Breast epithelium (tissue), 4 donors: ENCODE results near the gene PPP1R3G. TPM values are rescaled to one million over a fixed set of nuclear protein-coding genes. Genes with fewer than 3 reads are reported as not detected.

Experiments
- DNase-seq, 2 donors: peaks; one replicate each; pipeline ENCODE4 v3.0.0-alpha.2; 2019; ENCODE audit warnings: low spot score in 2 of 2
- H3K27ac ChIP-seq, 2 donors: fragments of 200-600 bp; sonication (generic) in 1 of 2; one replicate each; pipeline ENCODE4 v1.5.1; 2016 to 2019; ENCODE audit warnings: mild to moderate bottlenecking in 1 of 2
- H3K27me3 ChIP-seq, 2 donors: fragments of 200-600 bp; sonication (generic) in 1 of 2; one replicate each; pipeline versions ENCODE4 v1.5.1 to v1.6.0; 2017 to 2019; ENCODE audit warnings: control low read depth in 1 of 2, mild to moderate bottlenecking in 1 of 2
- H3K36me3 ChIP-seq: fragments of 200-600 bp; one replicate; pipeline ENCODE4 v1.5.1; 2019
- H3K4me1 ChIP-seq, 2 donors: fragments of 200-600 bp; sonication (generic); one replicate each; pipeline ENCODE4 v1.5.1; 2016 to 2019; ENCODE audit warnings: control low read depth in 1 of 2
- H3K4me3 ChIP-seq, 3 donors: fragments of 200-600 bp; sonication (generic); 1 replicate in 2 of 3; 2 replicates in 1 of 3; pipeline ENCODE4 v1.5.1; 2016 to 2019; ENCODE audit warnings: mild to moderate bottlenecking in 3 of 3, moderate library complexity in 2 of 3
- H3K9me3 ChIP-seq, 2 donors: fragments of 200-600 bp; sonication (generic) in 1 of 2; one replicate each; pipeline ENCODE4 v1.5.1; 2016 to 2019; ENCODE audit warnings: control low read depth in 1 of 2
- CTCF ChIP-seq, 3 donors: fragments of 450-650 bp; IDR thresholded peaks; one replicate each; pipeline ENCODE4 v1.5.1; 2016 to 2017; ENCODE audit warnings: antibody characterized with exemption in 3 of 3, mild to moderate bottlenecking in 3 of 3, moderate library complexity in 3 of 3
- POLR2A ChIP-seq: fragments of 450-650 bp; IDR thresholded peaks from one replicate; pipeline ENCODE4 v1.6.1; 2016; ENCODE audit warnings: antibody characterized with exemption, mild to moderate bottlenecking, moderate library complexity
- POLR2AphosphoS5 ChIP-seq, 3 donors: sonication (generic); formaldehyde crosslinking; IDR thresholded peaks; one replicate each; pipeline ENCODE4 v1.6.1; 2017; ENCODE audit warnings: antibody characterized with exemption in 3 of 3
- intact Hi-C: fragments of 100-400 bp; cut with DNase I; formaldehyde crosslinking; loops from one replicate; pipeline ENCODE4 v1.15.1; 2023; ENCODE audit warnings: low total_unique reads
- total RNA-seq, 3 donors: library from RNA; depleted of rRNA; stranded (reverse); fragments of >200 nt; gene quantifications; one replicate each; pipeline ENCODE4 v1.1.0, GENCODE V29; 2016

The PPP1R3G gene
- total RNA-seq, 3 donors from 2014 or later: 1.2 to 3.2 (median 1.6) TPM

GRCh38 chr6:5099537-5099936 is 14.4 kb downstream of the PPP1R3G start:
- H3K27me3 ChIP-seq: no peaks in the 10 kb centered on the region
- no peak for DNase-seq
- H3K4me3 ChIP-seq: no peak overlapping the region
- no peak overlapping the region for H3K27ac ChIP-seq
- H3K36me3 ChIP-seq: no peaks in the 10 kb centered on the region
- H3K4me1 ChIP-seq: no peaks in the 10 kb centered on the region
- intact Hi-C loops: no loop called here
- no peaks in the 10 kb centered on the region for H3K9me3 ChIP-seq
- TF ChIP-seq CTCF (IDR thresholded peaks at IDR 0.05): no peak

GRCh38 chr6:5100806-5101205 is 15.7 kb downstream of the PPP1R3G start:
- H3K27me3 ChIP-seq: no peaks in the 10 kb centered on the region

GRCh38 chr6:5102267-5102970 is 17.3 kb downstream of the PPP1R3G start:
- H3K9me3 ChIP-seq: no peaks in the 10 kb centered on the region
- H3K4me1 ChIP-seq: no peaks in the 10 kb centered on the region
- H3K36me3 ChIP-seq: no peaks in the 10 kb centered on the region
- H3K4me3 ChIP-seq: no peak overlapping the region
- intact Hi-C loops: no loop called here
- DNase-seq: no peak
- TF ChIP-seq POLR2A (no peak), CTCF (IDR thresholded peaks at IDR 0.05) (no peak), POLR2AphosphoS5 (IDR thresholded peaks at IDR 0.05) (no peak)
- no peak overlapping the region for H3K27ac ChIP-seq
- H3K27me3 ChIP-seq: no peaks in the 10 kb centered on the region

More at GRCh38 chr6:5100806-5101205, 15.7 kb downstream of the PPP1R3G start:
- H3K9me3 ChIP-seq: no peaks in the 10 kb centered on the region
- DNase-seq: no peak
- H3K4me3 ChIP-seq: no peak overlapping the region
- H3K27ac ChIP-seq: no peak overlapping the region
- intact Hi-C loops: no loop called here
- no peaks in the 10 kb centered on the region for H3K4me1 ChIP-seq
- no peaks in the 10 kb centered on the region for H3K36me3 ChIP-seq
- TF ChIP-seq POLR2A (no peak), CTCF (IDR thresholded peaks at IDR 0.05) (no peak), POLR2AphosphoS5 (IDR thresholded peaks at IDR 0.05) (no peak)

- intact Hi-C loops: no loop called here
- H3K27me3 ChIP-seq: no peaks in the 10 kb centered on the region
- H3K27ac ChIP-seq: no peak overlapping the region
- TF ChIP-seq POLR2AphosphoS5 (IDR thresholded peaks at IDR 0.05): no peak
- no peak for TF ChIP-seq POLR2A
- TF ChIP-seq CTCF (IDR thresholded peaks at IDR 0.05): no peak
- no peaks in the 10 kb centered on the region for H3K9me3 ChIP-seq
- no peaks in the 10 kb centered on the region for H3K4me1 ChIP-seq
- DNase-seq: no peak
- H3K4me3 ChIP-seq: no peak overlapping the region
- H3K36me3 ChIP-seq: no peaks in the 10 kb centered on the region
Measured at GRCh38 chr6:5103250-5103649, 18.1 kb downstream of the PPP1R3G start.

GRCh38 chr6:5104667-5105066 is 19.5 kb downstream of the PPP1R3G start:
- no peak overlapping the region for H3K4me3 ChIP-seq
- no peaks in the 10 kb centered on the region for H3K27me3 ChIP-seq
- no peaks in the 10 kb centered on the region for H3K4me1 ChIP-seq
- intact Hi-C loops: no loop called here
- no peak for DNase-seq
- TF ChIP-seq POLR2A (no peak), CTCF (IDR thresholded peaks at IDR 0.05) (no peak), POLR2AphosphoS5 (IDR thresholded peaks at IDR 0.05) (no peak)
- H3K27ac ChIP-seq: no peak overlapping the region
- no peaks in the 10 kb centered on the region for H3K9me3 ChIP-seq
- H3K36me3 ChIP-seq: no peaks in the 10 kb centered on the region
